Astrocyte (in vitro differentiated cells and primary cell): ENCODE data around the gene KIF1B. TPM values are rescaled to one million over a fixed set of nuclear protein-coding genes. Genes with fewer than 3 reads are reported as not detected.

Source experiments
- DNase-seq: peaks from one replicate; pipeline ENCODE4 v3.0.0-alpha.2; 2010; ENCODE audit warnings: low read depth
- FAIRE-seq: peaks from 2 replicates; lab custom pipeline; 2011; peaks lifted over from hg19 to GRCh38; lab: Jason Lieb, UNC
- H2AFZ ChIP-seq: 2 replicates; pipeline ENCODE4 v1.6.0; 2012; ENCODE audit warnings: low read depth, low read length, inconsistent platforms
- H3K27ac ChIP-seq: 2 replicates; pipeline ENCODE4 v1.5.1; 2011; ENCODE audit warnings: low read depth, low read length, inconsistent platforms
- H3K27me3 ChIP-seq: 2 replicates; pipeline ENCODE4 v1.6.0; 2011; ENCODE audit warnings: low read length, inconsistent platforms; ENCODE audit not compliant: insufficient read depth
- H3K36me3 ChIP-seq: 2 replicates; pipeline ENCODE4 v1.5.1; 2011; ENCODE audit warnings: low read length, inconsistent platforms; ENCODE audit not compliant: insufficient read depth
- H3K4me1 ChIP-seq: 2 replicates; pipeline ENCODE4 v1.5.1; 2011; ENCODE audit warnings: low read length, inconsistent platforms; ENCODE audit not compliant: insufficient read depth
- H3K4me2 ChIP-seq: 2 replicates; pipeline ENCODE4 v1.6.0; 2012; ENCODE audit warnings: low read length, inconsistent platforms
- H3K4me3 ChIP-seq: 2 replicates; pipeline ENCODE4 v1.5.1; 2011; ENCODE audit warnings: low read depth, mild to moderate bottlenecking, low read length, inconsistent platforms; ENCODE audit not compliant: insufficient read depth
- H3K79me2 ChIP-seq: 2 replicates; pipeline ENCODE4 v1.6.0; 2012; ENCODE audit warnings: mild to moderate bottlenecking, low read length, inconsistent platforms; ENCODE audit not compliant: insufficient read depth
- H3K9ac ChIP-seq: 2 replicates; pipeline ENCODE4 v1.6.0; 2012; ENCODE audit warnings: mild to moderate bottlenecking, low read length, inconsistent platforms
- H3K9me3 ChIP-seq: 2 replicates; pipeline ENCODE4 v1.5.1; 2012; ENCODE audit warnings: low read depth, mild to moderate bottlenecking, low read length, inconsistent platforms; ENCODE audit not compliant: insufficient read depth
- H4K20me1 ChIP-seq: 2 replicates; pipeline ENCODE4 v1.6.0; 2012; ENCODE audit warnings: low read length, inconsistent platforms; ENCODE audit not compliant: insufficient read depth
- H3K27ac Mint-ChIP-seq: one replicate; pipeline ENCODE4 v1.8.0; 2021; ENCODE audit warnings: mild to moderate bottlenecking, mixed read lengths; ENCODE audit not compliant: unreplicated experiment
- H3K27me3 Mint-ChIP-seq: one replicate; pipeline ENCODE4 v1.8.0; 2021; ENCODE audit warnings: low read depth, mixed read lengths; ENCODE audit not compliant: unreplicated experiment
- H3K36me3 Mint-ChIP-seq: one replicate; pipeline ENCODE4 v1.8.0; 2021; ENCODE audit warnings: low read depth, mixed read lengths; ENCODE audit not compliant: unreplicated experiment
- H3K4me1 Mint-ChIP-seq: one replicate; pipeline ENCODE4 v1.8.0; 2021; ENCODE audit warnings: low read depth, mixed read lengths; ENCODE audit not compliant: unreplicated experiment
- H3K4me3 Mint-ChIP-seq: one replicate; pipeline ENCODE4 v1.8.0; 2021; ENCODE audit warnings: mild to moderate bottlenecking, moderate library complexity, mixed read lengths; ENCODE audit not compliant: unreplicated experiment
- H3K9me3 Mint-ChIP-seq: one replicate; pipeline ENCODE4 v1.8.0; 2021; ENCODE audit warnings: mild to moderate bottlenecking, mixed read lengths; ENCODE audit not compliant: unreplicated experiment
- CTCF ChIP-seq: IDR thresholded peaks from 2 replicates; pipeline ENCODE4 v1.5.1; 2011; ENCODE audit warnings: low read depth, mild to moderate bottlenecking, inconsistent platforms, low read length, moderate library complexity; ENCODE audit not compliant: insufficient read depth
- EZH2 ChIP-seq: IDR thresholded peaks from 2 replicates; pipeline ENCODE4 v1.6.1; 2012; ENCODE audit warnings: mild to moderate bottlenecking, low read length, inconsistent platforms; ENCODE audit not compliant: insufficient read depth
- total RNA-seq: library from RNA; stranded (reverse); gene quantifications from 2 replicates; pipeline ENCODE4 v1.2.1, GENCODE V29; 2021

The KIF1B gene
- total RNA-seq, 1 donor from 2014 or later: 75.9 TPM

DNA sequence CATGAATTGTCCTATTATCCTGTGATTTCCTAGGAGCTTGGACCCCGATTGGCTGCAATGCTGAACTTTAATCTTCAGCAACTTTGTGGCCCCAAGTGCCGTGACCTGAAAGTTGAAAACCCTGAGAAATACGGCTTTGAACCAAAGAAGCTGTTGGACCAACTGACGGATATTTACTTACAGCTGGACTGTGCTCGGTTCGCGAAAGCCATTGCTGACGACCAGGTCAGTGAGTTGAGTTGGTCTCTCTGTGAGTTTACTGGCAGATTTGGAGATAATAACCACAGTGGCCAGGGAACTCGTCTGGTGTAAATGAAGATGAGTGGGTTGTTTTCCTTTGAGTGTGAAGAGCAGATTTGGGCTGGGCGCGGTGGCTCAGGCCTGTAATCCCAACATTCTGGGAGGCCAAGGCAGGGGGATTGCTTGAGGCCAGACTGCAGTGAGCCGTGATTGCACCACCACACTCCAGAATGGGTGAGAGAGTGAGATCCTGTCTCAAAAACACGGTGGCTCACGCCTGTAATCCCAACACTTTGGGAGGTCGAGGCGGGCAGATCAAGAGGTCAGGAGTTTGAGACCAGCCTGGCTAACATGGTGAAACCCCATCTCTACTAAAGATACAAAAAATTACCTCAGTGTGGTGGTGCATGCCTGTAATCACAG lies 39.1 kb upstream of the KIF1B start:
- no peak overlapping the region for H3K27ac ChIP-seq
- H3K36me3 Mint-ChIP-seq: peaks cover 29% of the 10 kb centered on the region
- H4K20me1 ChIP-seq: no peaks in the 10 kb centered on the region
- H3K79me2 ChIP-seq: no peaks in the 10 kb centered on the region
- no peaks in the 10 kb centered on the region for H3K4me1 ChIP-seq
- no peak overlapping the region for H3K4me3 Mint-ChIP-seq
- H3K36me3 ChIP-seq: peaks cover 19% of the 10 kb centered on the region
- H3K9me3 ChIP-seq: no peaks in the 10 kb centered on the region
- H3K4me2 ChIP-seq: no peak overlapping the region
- TF ChIP-seq CTCF (no peak), EZH2 (no peak)
- no peaks in the 10 kb centered on the region for H3K27me3 Mint-ChIP-seq
- H3K4me3 ChIP-seq: no peak overlapping the region
- H3K27ac Mint-ChIP-seq: no peak overlapping the region
- H3K27me3 ChIP-seq: no peaks in the 10 kb centered on the region
- H2AFZ ChIP-seq: no peak overlapping the region
- no peak overlapping the region for H3K9ac ChIP-seq
- H3K4me1 Mint-ChIP-seq: peaks cover 3% of the 10 kb centered on the region
- DNase-seq (no peak), FAIRE-seq (no peak)
- no peaks in the 10 kb centered on the region for H3K9me3 Mint-ChIP-seq

GRCh38 chr1:10171995-10172669 lies 38.2 kb upstream of the KIF1B start:
- H3K27ac ChIP-seq: no peak overlapping the region
- FAIRE-seq (no peak), DNase-seq (no peak)
- H3K9me3 ChIP-seq: no peaks in the 10 kb centered on the region
- H3K4me3 Mint-ChIP-seq: no peak overlapping the region
- no peak overlapping the region for H3K27ac Mint-ChIP-seq
- H3K4me1 ChIP-seq: no peaks in the 10 kb centered on the region
- TF ChIP-seq CTCF (no peak), EZH2 (no peak)
- H3K36me3 Mint-ChIP-seq: peaks cover 29% of the 10 kb centered on the region
- no peak overlapping the region for H2AFZ ChIP-seq
- peaks cover 3% of the 10 kb centered on the region for H3K4me1 Mint-ChIP-seq
- no peak overlapping the region for H3K9ac ChIP-seq
- H3K27me3 Mint-ChIP-seq: no peaks in the 10 kb centered on the region
- no peak overlapping the region for H3K4me3 ChIP-seq
- H4K20me1 ChIP-seq: no peaks in the 10 kb centered on the region
- H3K36me3 ChIP-seq: peaks cover 18% of the 10 kb centered on the region
- no peak overlapping the region for H3K4me2 ChIP-seq
- no peaks in the 10 kb centered on the region for H3K79me2 ChIP-seq
- no peaks in the 10 kb centered on the region for H3K27me3 ChIP-seq
- H3K9me3 Mint-ChIP-seq: no peaks in the 10 kb centered on the region

DNA sequence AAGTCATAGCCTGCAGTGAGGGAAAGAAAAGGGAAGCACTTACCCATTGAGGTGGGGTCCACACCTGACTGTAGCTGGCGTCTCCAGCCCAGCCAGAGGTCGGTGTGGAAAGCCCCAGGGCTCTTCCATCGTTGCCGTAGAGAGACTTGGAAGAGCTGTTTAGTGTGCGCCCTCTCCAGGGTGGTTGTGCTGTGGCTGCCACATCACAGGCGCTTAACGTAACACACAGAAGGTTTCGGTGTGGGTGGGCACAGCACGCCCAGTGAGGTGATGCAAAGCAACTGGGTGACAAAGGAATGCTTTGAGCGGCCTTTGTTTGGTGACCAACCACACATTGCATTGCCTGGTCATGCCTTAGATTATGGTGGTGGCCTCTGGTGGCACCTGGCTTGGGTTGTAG lies 36.8 kb upstream of the KIF1B start:
- H3K79me2 ChIP-seq: no peaks in the 10 kb centered on the region
- DNase-seq (no peak), FAIRE-seq (no peak)
- H3K27ac Mint-ChIP-seq: no peak overlapping the region
- peaks cover 15% of the 10 kb centered on the region for H3K36me3 ChIP-seq
- no peaks in the 10 kb centered on the region for H3K9me3 Mint-ChIP-seq
- no peaks in the 10 kb centered on the region for H3K27me3 Mint-ChIP-seq
- H3K4me1 Mint-ChIP-seq: peaks cover 5% of the 10 kb centered on the region
- peaks cover 23% of the 10 kb centered on the region for H3K36me3 Mint-ChIP-seq
- no peak overlapping the region for H2AFZ ChIP-seq
- no peak overlapping the region for H3K9ac ChIP-seq
- peaks cover 2% of the 10 kb centered on the region for H3K4me1 ChIP-seq
- H3K27ac ChIP-seq: no peak overlapping the region
- no peak overlapping the region for H3K4me3 Mint-ChIP-seq
- no peaks in the 10 kb centered on the region for H4K20me1 ChIP-seq
- TF ChIP-seq CTCF: no peak
- TF ChIP-seq EZH2: no peak
- H3K9me3 ChIP-seq: no peaks in the 10 kb centered on the region
- H3K4me2 ChIP-seq: no peak overlapping the region
- no peak overlapping the region for H3K4me3 ChIP-seq
- H3K27me3 ChIP-seq: no peaks in the 10 kb centered on the region
